Thymus (tissue), 11 donors: ENCODE measurements around the gene MB21D2. TPM values are rescaled to one million over a fixed set of nuclear protein-coding genes. Genes with fewer than 3 reads are reported as not detected.
A peak's percentile ranks its signal among the peaks of the same experiment; 100 is the strongest.

Experiments used
- DNase-seq, 9 donors: peaks; one replicate each; pipeline ENCODE4 v3.0.0-alpha.2; 2013; ENCODE audit warnings: low spot score in 9 of 9, low read depth in 6 of 9, missing footprints in 1 of 9
- H3K27ac ChIP-seq, 2 donors: one replicate each; pipeline ENCODE4 v1.5.1; 2013; ENCODE audit warnings: control low read depth in 1 of 2, low read depth in 1 of 2, low read length in 1 of 2, mild to moderate bottlenecking in 1 of 2, moderate library complexity in 1 of 2
- H3K27me3 ChIP-seq, 2 donors: one replicate each; pipeline ENCODE4 v1.5.1; 2013; ENCODE audit warnings: low read length in 1 of 2; ENCODE audit not compliant: control insufficient read depth in 2 of 2, insufficient read depth in 1 of 2
- H3K36me3 ChIP-seq, 2 donors: one replicate each; pipeline ENCODE4 v1.5.1; 2013; ENCODE audit warnings: low read length in 1 of 2, mild to moderate bottlenecking in 1 of 2, moderate library complexity in 1 of 2; ENCODE audit not compliant: control insufficient read depth in 2 of 2, insufficient read depth in 2 of 2
- H3K4me1 ChIP-seq, 2 donors: one replicate each; pipeline ENCODE4 v1.5.1; 2013; ENCODE audit warnings: low read length in 2 of 2; ENCODE audit not compliant: control insufficient read depth in 2 of 2, insufficient read depth in 2 of 2
- H3K4me3 ChIP-seq, 2 donors: one replicate each; pipeline ENCODE4 v1.5.1; 2013; ENCODE audit warnings: low read length in 2 of 2, control low read depth in 1 of 2, mild to moderate bottlenecking in 1 of 2
- H3K9me3 ChIP-seq, 2 donors: one replicate each; pipeline ENCODE4 v1.5.1; 2013; ENCODE audit warnings: low read length in 1 of 2, mild to moderate bottlenecking in 1 of 2; ENCODE audit not compliant: control insufficient read depth in 2 of 2, insufficient read depth in 1 of 2
- WGBS: extraction: QIAGEN DNeasy Blood & Tissue Kit; methylation state at CpG from one replicate; pipeline ENCODE4 v1.1.7; 2013; 5-methylcytosine and 5-hydroxymethylcytosine counted together
- polyA plus RNA-seq: library from polyadenylated mRNA; stranded (reverse); fragments of 200-250 nt; gene quantifications from one replicate; pipeline ENCODE4 v1.2.3, GENCODE V29; 2013
- total RNA-seq: library from RNA; stranded (reverse); fragments of 120-200 nt; gene quantifications from one replicate; pipeline ENCODE4 v1.2.4, GENCODE V29; 2013
- donor health status: healthy.

Gene MB21D2
- total and polyA plus RNA-seq, 2 donors, result 1.5 to 2.4 TPM

DNA sequence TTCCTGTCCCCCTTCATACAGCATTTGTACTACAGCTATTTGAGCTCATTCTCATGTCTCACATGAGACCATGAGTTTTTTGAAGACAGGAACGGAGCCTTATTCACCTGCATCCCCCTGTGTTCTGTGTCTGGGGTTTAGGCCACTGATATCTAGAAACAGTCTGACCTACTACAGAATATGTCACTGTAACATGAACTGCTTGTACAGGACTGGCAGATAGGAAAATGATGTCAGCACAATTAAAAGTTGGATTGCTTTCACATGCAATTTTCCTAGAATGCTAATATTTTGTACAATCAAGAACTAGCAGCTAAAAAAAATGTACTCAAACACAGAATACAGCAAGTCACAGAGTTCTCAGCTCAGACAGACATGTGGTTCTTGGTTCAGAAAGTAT lies 99.5 kb downstream of the MB21D2 start:
- Histone ChIP-seq H3K4me3 (no peak overlapping the region), H3K27ac (no peak overlapping the region), H3K9me3 (no peaks in the 10 kb centered on the region), H3K4me1 (no peaks in the 10 kb centered on the region), H3K27me3 (no peaks in the 10 kb centered on the region), H3K36me3 (no peaks in the 10 kb centered on the region)
- no peak for DNase-seq
- 85% methylated on average over 1 of the region's 1 CpG for WGBS

DNA sequence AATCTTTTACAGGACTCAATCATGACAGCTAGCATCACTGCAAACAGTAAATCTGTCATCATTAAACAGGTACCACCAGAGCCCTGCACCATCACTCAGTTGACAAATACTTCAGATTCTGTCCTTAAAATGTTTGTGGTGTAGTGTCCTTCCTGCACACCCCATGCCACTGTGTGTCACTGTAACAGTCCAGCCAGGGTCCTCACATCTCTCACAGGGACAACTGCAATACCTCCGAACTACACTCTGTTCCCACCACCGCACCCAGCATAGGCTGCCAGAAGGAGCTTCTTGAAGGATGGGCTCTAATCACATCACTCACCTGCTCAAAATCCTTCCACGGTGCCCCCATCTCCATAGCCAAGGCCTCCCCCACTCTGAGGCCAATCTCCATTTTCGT lies 100.2 kb downstream of the MB21D2 start:
- no peaks in the 10 kb centered on the region for H3K9me3 ChIP-seq
- WGBS, result 94% methylated on average over 4 of the region's 4 CpGs
- H3K4me1 ChIP-seq, result no peaks in the 10 kb centered on the region
- no peak overlapping the region for H3K4me3 ChIP-seq
- no peaks in the 10 kb centered on the region for H3K27me3 ChIP-seq
- H3K36me3 ChIP-seq, result no peaks in the 10 kb centered on the region
- no peak for DNase-seq
- H3K27ac ChIP-seq, result no peak overlapping the region

DNA sequence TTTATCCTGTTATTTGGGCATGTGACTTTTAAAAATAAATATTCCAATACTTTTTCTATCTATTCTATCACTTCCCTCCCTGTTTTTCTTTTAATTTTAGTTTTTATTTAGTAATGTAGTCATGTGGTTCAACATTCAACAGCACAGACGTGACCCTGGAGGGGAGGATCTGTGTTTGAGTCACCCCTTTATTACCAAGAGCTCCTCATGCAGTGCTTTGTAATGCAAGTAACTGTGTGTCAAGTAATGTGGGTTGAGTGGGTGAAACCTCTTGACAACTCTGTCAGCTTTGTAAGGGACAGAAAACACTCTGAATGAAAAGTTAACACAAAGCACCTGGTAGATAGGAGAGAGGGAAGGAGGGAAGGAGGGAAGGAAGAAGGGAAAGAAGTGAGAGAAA lies 100.6 kb downstream of the MB21D2 start:
- Histone ChIP-seq H3K4me3 (no peak overlapping the region), H3K27me3 (no peaks in the 10 kb centered on the region), H3K9me3 (no peaks in the 10 kb centered on the region), H3K4me1 (no peaks in the 10 kb centered on the region), H3K36me3 (no peaks in the 10 kb centered on the region), H3K27ac (no peak overlapping the region)
- DNase-seq, result no peak
- WGBS, result 89% methylated on average over 1 of the region's 1 CpG

DNA sequence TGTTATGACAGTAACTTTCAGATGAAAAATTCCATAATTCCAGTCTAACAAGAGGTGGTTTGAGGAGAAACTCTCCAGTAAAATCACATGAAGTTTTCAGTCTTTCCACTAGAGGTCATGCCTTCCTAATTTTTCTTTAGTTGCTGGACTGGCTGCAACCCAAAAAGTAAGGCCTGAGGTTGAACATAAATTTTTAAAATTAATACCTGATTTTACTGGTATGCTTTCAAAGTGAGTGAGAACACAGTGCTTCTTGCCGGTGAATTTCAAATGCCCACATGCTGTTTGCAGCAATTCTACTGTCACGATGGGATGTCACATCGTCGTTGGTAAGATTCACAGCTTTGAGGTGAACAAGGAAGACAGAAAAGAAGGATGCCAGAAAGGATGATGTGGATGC lies 101.3 kb downstream of the MB21D2 start:
- Histone ChIP-seq H3K9me3 (no peaks in the 10 kb centered on the region), H3K27me3 (no peaks in the 10 kb centered on the region), H3K27ac (no peak overlapping the region), H3K4me1 (no peaks in the 10 kb centered on the region), H3K36me3 (no peaks in the 10 kb centered on the region), H3K4me3 (no peak overlapping the region)
- DNase-seq, result peak in 2 of 9 donors; percentile 7 to 28
- WGBS, result 85% methylated on average over 4 of the region's 4 CpGs

DNA sequence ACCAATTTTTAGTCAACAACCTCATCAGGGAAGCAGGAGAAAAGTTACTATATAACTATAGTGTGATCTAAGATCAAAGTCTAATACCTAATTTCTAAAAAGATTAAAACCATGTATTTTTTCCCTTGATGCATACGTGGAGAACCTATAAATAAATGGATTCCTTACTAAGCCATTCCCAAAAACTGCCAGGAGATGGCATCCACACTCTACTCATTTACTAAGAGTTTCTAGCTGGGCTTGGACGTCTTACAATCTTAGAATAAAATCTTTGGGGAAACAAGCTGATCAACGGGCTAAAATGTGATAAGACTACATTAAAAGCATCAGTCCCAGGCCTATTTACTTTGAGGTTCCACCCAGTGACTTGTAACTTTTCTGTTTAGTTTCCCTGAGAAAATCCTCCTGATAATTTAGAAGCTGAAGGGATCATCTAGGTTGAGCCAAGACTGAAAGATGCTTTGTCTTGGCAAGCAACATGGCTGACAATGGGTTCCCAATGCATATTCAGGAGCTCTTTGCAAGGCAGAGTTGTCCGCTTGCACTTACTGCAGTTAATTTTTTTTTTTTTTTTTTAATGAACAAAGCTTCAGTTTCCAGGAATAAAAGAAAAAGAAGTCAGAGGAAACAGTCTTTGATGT lies 104.8 kb downstream of the MB21D2 start:
- DNase-seq, result peak in 1 of 9 donors; percentile 25
- no peaks in the 10 kb centered on the region for H3K9me3 ChIP-seq
- 18% methylated on average over 4 of the region's 4 CpGs for WGBS
- H3K27ac ChIP-seq, result no peak overlapping the region
- no peaks in the 10 kb centered on the region for H3K27me3 ChIP-seq
- no peaks in the 10 kb centered on the region for H3K4me1 ChIP-seq
- H3K36me3 ChIP-seq, result no peaks in the 10 kb centered on the region
- no peak overlapping the region for H3K4me3 ChIP-seq

DNA sequence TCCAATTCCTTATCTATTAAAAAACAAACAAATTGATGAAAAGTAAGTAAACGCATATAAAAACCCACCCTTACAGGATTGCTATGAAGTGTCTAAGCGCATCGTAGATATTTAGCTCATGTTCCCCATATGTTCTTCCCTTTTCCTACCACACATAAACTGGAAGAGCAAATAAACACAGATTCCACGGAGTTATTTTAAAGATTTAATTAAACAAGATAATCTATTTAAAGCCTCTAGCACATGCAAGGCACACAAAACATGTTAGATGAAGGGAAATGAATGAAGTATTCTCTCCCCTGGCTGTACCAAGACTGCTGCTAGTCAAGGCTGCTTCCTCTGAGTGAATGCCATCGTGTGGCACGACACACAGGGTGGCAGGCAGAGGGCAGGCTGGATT lies 111.9 kb downstream of the MB21D2 start:
- H3K4me3 ChIP-seq, result no peak overlapping the region
- 94% methylated on average over 6 of the region's 6 CpGs for WGBS
- no peak for DNase-seq
- no peak overlapping the region for H3K27ac ChIP-seq
- H3K27me3 ChIP-seq, result no peaks in the 10 kb centered on the region
- H3K9me3 ChIP-seq, result no peaks in the 10 kb centered on the region
- no peaks in the 10 kb centered on the region for H3K4me1 ChIP-seq
- no peaks in the 10 kb centered on the region for H3K36me3 ChIP-seq

DNA sequence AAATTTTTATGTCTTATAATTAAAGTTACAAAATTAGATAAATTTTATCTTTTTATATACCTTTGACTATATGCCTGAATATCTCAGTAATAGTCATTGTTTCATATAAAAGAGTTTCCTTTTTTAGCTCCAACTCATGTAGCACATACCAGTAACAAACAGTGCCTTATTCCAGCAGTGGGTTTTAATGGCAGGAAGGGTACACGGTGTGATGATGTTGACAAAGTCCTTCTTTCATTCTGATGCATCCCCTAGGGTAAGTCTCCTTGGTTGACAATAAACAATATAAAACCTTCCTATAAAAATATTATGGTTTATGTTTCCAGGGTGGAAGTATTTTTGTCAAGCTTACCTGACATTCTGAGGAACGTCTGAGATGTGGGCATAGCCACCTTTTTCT lies 113.2 kb downstream of the MB21D2 start:
- no peaks in the 10 kb centered on the region for H3K9me3 ChIP-seq
- H3K4me1 ChIP-seq, result no peaks in the 10 kb centered on the region
- H3K27me3 ChIP-seq, result no peaks in the 10 kb centered on the region
- H3K27ac ChIP-seq, result no peak overlapping the region
- DNase-seq, result no peak
- no peak overlapping the region for H3K4me3 ChIP-seq
- WGBS, result 90% methylated on average over 2 of the region's 2 CpGs
- H3K36me3 ChIP-seq, result no peaks in the 10 kb centered on the region

DNA sequence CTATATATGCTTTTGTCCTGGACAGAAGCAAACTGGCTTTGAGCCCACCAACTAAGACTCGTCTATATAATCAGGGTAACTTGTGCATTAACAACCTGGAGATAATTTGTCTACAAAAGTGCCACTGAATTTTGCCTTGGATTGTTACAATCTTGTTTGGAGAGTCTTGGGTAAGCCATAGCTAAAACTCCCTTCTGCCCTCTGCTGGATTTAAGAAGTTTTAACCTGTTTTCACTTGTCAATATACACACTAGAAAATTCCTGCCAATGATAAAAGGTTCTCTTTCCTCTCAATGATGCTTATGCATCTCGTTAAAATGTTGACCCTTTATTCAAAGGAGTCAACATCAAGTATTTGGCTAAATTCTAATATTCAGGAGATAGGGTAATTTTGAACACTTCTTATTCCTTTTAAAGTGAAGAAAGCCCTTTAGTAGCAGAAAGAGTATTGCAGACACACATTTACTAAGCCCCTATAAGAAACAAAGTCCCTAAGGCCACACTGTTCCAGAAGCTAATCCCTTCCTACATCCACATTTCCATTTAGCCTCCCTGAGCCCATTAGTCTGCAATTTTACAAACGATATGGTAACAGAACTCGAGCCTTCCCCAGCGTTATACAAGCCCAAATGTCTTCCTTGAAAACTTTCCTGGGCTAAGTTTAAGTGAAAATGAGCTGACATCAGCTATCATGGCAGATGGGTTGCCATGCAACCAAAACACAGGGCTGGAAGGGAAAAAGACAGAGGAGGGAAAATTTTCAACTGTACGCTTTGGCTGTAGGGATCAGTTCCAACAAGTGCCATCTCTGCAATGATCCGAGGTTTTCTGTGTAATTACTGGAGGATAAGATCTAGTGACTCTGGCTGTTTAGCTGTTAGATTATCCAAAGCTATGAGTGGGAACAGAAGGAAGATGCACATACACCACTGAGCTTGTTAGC lies 114.4 kb downstream of the MB21D2 start:
- WGBS, result 72% methylated on average over 7 of the region's 7 CpGs
- no peak overlapping the region for H3K4me3 ChIP-seq
- no peaks in the 10 kb centered on the region for H3K27me3 ChIP-seq
- H3K36me3 ChIP-seq, result no peaks in the 10 kb centered on the region
- peak in 1 of 9 donors; percentile 17 for DNase-seq
- H3K4me1 ChIP-seq, result no peaks in the 10 kb centered on the region
- H3K27ac ChIP-seq, result no peak overlapping the region
- no peaks in the 10 kb centered on the region for H3K9me3 ChIP-seq

DNA sequence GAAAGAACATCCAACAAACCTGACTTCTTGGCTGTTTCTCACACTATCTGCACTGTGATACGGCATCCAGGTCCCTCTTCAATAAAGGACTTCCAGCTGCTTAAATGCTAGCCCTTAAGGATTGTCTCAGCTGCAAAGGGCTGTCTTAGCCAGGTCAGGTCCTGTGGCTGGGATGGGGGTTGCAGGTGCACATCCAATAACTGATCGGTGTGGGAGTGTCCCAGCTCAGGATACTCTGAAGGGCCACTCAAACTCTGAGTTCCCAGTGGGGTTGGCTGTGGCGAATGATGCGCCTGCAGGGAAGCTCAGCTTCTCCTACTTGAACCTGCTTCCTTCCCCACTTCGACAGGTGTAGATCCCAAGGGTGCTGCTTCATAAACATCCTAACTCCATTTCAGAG lies 115.7 kb downstream of the MB21D2 start:
- Histone ChIP-seq H3K4me3 (no peak overlapping the region), H3K27ac (no peak overlapping the region), H3K36me3 (no peaks in the 10 kb centered on the region), H3K4me1 (no peaks in the 10 kb centered on the region), H3K9me3 (no peaks in the 10 kb centered on the region), H3K27me3 (no peaks in the 10 kb centered on the region)
- DNase-seq, result no peak
- 92% methylated on average over 5 of the region's 5 CpGs for WGBS
